IPS DF 19.7 (cell line): ENCODE measurements around the gene RPP25L.

ENCODE experiments used
- DNase-seq: peaks from one replicate; pipeline ENCODE4 v3.0.0-alpha.2; 2013; ENCODE audit warnings: low read depth, low spot score

Gene RPP25L

GRCh38 chr9:34637356-34638137, 25.6 kb upstream of the RPP25L start, which contains the start of gene SIGMAR1:
Gene SIGMAR1, minus strand, starts transcription at chr9:34637787. Its CDS starts 90 bp downstream, at chr9:34637697.
- peak; percentile 82 for DNase-seq

GRCh38 chr9:34636791-34637355, 25.0 kb upstream of the RPP25L start:
- no peak for DNase-seq

DNA sequence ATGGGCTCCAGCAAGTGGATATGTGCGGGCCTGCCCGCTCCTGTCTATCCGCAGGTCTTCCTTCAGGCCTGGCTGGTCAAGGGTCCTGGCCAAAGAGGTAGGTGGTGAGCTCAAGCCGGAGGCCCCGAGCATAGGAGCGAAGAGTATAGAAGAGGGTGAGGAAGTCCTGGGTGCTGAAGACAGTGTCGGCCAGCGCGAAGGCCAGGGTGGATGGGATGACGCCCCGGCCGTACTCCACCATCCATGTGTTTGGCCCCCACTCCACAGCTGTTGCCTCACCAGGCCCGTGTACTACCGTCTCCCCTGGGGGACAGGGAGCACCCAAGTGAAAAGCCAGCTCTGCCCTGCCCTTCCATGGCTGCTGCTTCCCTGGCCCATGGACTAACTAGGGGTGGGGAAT, 23.7 kb upstream of the RPP25L start:
- no peak for DNase-seq

DNA sequence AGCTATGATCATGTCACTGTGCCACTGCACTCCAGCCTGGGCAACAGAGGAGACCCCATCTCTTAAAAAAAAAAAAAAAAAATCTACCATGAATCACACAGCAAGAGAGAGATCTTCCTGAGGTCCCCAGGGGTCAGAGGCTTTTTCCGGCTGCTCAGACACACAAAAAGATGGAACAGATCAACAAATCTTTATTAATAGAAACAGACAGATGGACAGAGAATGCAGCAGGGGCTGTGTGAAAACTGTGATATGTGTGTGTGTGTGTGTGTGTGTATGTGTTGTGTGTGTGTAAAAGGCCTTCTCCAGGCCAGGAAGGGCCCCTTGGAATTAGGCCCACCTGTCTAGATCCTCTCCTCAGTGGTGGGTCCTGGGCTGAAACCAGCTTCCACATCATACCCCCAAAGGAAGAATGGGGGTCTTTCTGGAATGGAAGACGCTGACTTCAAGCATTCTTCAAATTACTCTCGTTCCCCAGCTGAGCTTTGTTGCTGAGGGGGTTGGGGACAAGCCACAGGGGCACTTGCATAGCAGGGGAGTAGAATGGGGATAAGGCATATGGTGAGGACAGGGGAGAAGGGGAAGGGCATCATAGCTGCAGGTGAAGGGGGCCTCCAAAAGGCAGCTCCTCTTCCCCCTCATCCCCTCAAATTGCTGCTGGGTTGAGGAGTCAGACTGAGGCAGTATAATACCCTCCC, 22.8 kb upstream of the RPP25L start:
- DNase-seq, result no peak

DNA sequence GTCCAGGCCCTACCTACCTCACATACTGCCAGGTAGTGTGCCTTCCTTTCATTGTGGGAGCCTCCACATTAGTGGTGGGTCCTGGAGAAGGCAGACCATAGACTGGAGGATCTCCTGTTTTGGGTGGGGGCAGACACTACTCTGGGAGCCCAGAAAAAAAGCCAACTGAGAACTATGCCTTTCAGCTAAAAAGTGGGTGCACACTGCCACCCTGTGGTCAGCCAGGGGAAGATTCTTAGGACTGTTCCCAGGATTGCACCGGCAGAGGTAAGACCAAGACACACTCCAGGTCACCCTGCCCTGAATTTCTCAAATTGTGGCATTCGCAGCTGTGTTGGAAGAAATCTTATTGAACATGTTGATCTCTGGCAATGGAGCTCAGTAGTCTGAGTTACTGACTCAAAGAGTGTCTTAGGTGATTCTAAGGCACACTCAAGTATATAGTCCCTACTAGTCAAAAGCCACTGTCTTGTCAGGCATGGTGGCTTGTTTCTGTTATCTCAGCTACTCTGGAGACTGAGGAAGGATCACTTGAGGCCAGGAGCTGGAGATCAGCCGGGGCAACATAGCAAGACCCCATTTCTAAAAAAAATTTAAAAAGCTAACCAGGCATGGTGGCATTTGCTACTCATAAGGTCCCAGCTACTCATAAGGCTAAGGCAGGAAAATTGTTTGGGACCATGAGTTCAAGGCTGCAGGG, 22.1 kb upstream of the RPP25L start:
- DNase-seq, result no peak

- DNase-seq, result no peak
These were observed 21.3 kb upstream of the RPP25L start for GRCh38 chr9:34633166-34633565.

- DNase-seq, result no peak
These were observed 18.7 kb upstream of the RPP25L start for GRCh38 chr9:34630402-34631154.

DNA sequence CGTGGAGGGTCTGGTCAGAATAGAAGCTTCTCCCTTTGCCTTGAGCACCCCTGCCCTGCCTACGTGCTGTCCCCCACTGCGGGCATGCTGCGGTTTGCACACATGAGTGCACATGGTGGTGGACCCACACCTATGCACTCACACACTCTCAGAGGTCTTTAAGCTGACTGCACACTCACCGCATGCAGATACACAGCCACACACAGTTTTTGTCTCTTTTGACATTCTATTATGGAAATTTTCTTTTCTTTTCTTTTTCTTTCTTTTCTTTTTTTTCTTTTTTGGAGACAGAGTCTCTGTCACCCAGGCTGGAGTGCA, 17.6 kb upstream of the RPP25L start:
- no peak for DNase-seq

DNA sequence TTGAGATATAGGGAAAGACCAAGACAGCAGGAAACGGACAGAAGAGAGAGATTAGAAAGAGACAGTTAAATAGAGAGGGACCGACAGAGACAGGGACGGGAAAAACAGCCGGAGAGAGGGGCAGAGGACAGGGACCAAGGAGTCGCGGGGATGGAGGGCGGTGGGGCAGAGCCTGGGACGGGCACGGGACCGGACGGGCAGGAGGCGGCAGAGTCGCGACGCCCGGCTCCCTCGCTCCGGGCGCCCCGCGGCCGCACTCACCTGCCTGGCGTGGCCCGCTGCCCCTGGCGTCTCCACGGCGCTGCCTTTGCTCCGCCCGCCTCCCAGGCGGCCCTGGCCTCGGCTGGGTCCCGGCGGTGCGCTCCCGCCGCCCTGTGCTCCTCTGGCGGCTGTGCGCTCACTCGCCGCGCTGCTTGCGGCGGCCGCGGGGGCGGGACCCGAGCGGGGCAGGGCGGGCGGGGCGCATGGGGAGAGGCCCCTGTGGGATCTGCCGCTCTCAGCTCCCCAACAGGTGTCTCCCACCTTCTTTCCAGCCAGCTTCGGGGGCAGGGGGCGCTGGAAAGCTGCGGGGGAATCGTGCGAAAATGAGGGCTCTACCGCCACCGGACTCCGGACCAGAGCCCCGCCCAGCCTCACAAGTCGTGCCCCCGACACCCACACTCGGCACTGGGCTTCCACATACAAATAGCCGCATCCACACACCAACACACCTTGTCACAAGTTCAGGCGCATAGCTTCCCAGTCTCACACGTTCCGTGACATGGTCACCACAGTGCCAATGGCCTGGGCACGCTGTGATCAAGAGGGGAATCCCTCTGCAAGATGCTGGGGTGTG, 17.0 kb upstream of the RPP25L start, which contains the start of gene ARID3C:
TSS of gene ARID3C (minus strand) at position 411 of the 835 bp plus-strand sequence. CDS start 1,052 bp downstream, outside the sequence.
- DNase-seq, result no peak

GRCh38 chr9:34627716-34628655, 16.1 kb upstream of the RPP25L start:
- no peak for DNase-seq

- DNase-seq, result no peak
These were observed 13.2 kb upstream of the RPP25L start for GRCh38 chr9:34625186-34625486.

- DNase-seq, result no peak
These were observed 12.7 kb upstream of the RPP25L start for GRCh38 chr9:34624475-34625185.

GRCh38 chr9:34623374-34624235, 11.7 kb upstream of the RPP25L start:
- DNase-seq, result no peak

DNA sequence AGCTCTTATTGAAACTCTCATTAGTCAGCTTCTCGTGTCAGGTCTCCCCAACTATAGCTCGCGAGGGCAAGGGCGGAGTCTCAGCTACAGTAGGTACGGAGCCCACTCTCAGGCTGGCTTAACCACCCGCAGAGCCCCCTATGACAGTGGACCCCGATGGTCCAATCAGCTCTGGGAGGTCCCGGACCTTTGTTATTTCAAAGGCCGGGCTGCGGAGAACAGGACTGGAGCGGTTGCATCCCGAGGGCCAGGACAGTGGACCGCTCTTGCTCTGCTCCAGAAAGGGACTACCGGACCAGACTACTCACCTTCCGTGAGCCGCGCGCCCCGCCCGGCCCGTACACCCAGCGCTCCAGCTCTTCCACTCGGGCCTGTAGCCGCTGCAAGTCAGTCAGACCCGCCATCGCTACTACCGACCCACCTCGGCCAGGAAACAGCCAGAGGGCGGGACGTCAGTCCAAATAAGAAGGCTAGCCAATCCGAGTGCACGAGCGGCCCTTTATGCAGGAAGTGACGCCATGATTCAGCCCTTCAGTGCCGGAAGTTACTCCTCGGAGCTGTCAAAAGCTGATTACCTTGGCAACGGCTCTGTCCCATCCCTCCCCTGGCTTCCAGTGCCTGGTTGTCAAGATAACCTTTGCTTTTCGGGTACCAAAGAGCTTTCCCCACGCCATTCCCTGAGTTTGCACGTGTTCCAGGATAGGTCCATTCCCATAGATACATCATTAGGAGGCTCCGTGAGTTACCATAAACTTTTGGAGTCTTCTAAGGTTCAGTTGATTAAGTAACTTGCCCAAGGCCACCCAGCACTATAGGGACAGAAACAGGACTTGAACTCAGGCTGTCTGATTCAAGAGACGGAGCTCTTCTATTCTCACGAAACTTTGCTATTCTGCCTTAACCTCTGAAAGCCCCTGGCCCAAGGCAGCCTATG, 8.4 kb upstream of the RPP25L start, which contains the start of gene DCTN3:
TSS of gene DCTN3 (minus strand) at position 435 of the 934 bp plus-strand sequence. CDS start at position 404, 31 bp downstream.
- DNase-seq, result no peak

GRCh38 chr9:34615132-34615531, 3.2 kb upstream of the RPP25L start:
- no peak for DNase-seq

GRCh38 chr9:34612788-34613390, 992 bp upstream of the RPP25L start:
- no peak for DNase-seq
